Spleen (tissue), 7 donors: ENCODE measurements around the gene SYNRG.

Source experiments
- CTCF ChIP-seq, 11 experiments: fragments of 200-600 bp in 7 of 11; fragments of 450-650 bp in 4 of 11; sonication (generic) in 4 of 11; IDR thresholded peaks in 8 of 11; conservative IDR thresholded peaks in 3 of 11; 1 replicate in 7 of 11; 2 replicates in 4 of 11; pipeline versions ENCODE4 v1.4.0 to v1.8.0; 2016 to 2021; ENCODE audit warnings: antibody characterized with exemption in 11 of 11, inconsistent platforms in 4 of 11, mild to moderate bottlenecking in 1 of 11
- POLR2A ChIP-seq, 3 donors: fragments of 450-650 bp; IDR thresholded peaks; one replicate each; pipeline ENCODE4 v1.5.1; 2017; ENCODE audit warnings: antibody characterized with exemption in 3 of 3, mild to moderate bottlenecking in 1 of 3
- POLR2AphosphoS5 ChIP-seq, 3 donors: sonication (generic); formaldehyde crosslinking; IDR thresholded peaks; one replicate each; pipeline ENCODE4 v1.5.1; 2017; ENCODE audit warnings: antibody characterized with exemption in 3 of 3
- donor health status: DM: no; HTN: no; CAD: no; lungs with moderate emphysema.
- donor health status: DM: no; HTN: no; CAD: no.
- donor health status: DM: no; HTN: no; CAD: no.

- TF ChIP-seq CTCF (IDR thresholded peaks at IDR 0.05 in 8 of 11, conservative IDR thresholded peaks at IDR 0.05 in 3 of 11) (no peak), POLR2AphosphoS5 (IDR thresholded peaks at IDR 0.05) (no peak), POLR2A (IDR thresholded peaks at IDR 0.05) (no peak)
These were observed 42.6 kb upstream of the SYNRG start for GRCh38 chr17:37651849-37652248.
